ENCODE measurements around the gene TMEM135.

TMEM135 gene

DNA sequence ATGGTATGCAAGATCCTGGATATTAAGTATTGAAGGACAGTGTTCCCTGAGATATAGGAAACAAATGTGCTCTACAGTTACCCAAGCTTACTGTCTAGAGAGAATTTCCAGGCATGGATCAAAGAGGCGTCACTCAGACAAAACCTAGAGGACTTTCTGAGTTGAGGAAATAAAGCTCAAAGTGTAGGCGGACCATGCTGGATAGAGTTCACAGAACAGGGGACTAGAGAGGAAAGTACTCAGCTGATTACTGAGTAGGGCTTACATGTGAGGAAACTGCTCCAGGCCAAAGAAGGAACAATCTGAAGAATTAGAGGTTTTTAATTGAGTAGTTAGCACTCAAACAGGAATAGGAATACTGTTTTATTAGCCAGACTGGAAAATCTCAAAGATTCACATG, 193.3 kb downstream of the TMEM135 start:
- H3K79me2 ChIP-seq (ENCODE audit: control insufficient read depth, low read length), result no peaks in the 10 kb centered on the region
- H3K9me2 ChIP-seq (replicated peaks; ENCODE audit: control insufficient read depth, low read length), result no peaks in the 10 kb centered on the region
- no peak overlapping the region for H3K27ac ChIP-seq (ENCODE audit: low read depth, low read length)
- H3K27me3 ChIP-seq (ENCODE audit: control insufficient read depth, low read length), result no peaks in the 10 kb centered on the region
- H3K36me3 ChIP-seq (ENCODE audit: control insufficient read depth, low read length), result no peaks in the 10 kb centered on the region
- no peaks in the 10 kb centered on the region for H3K4me1 ChIP-seq (ENCODE audit: control insufficient read depth, low read length)
- H3K9me3 ChIP-seq (ENCODE audit: control insufficient read depth, insufficient read depth, low read length), result peaks cover 8% of the 10 kb centered on the region; the same call in 1 of the 2 replicates
- TF ChIP-seq, protein P1, sequence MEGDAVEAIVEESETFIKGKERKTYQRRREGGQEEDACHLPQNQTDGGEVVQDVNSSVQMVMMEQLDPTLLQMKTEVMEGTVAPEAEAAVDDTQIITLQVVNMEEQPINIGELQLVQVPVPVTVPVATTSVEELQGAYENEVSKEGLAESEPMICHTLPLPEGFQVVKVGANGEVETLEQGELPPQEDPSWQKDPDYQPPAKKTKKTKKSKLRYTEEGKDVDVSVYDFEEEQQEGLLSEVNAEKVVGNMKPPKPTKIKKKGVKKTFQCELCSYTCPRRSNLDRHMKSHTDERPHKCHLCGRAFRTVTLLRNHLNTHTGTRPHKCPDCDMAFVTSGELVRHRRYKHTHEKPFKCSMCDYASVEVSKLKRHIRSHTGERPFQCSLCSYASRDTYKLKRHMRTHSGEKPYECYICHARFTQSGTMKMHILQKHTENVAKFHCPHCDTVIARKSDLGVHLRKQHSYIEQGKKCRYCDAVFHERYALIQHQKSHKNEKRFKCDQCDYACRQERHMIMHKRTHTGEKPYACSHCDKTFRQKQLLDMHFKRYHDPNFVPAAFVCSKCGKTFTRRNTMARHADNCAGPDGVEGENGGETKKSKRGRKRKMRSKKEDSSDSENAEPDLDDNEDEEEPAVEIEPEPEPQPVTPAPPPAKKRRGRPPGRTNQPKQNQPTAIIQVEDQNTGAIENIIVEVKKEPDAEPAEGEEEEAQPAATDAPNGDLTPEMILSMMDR (IDR thresholded peaks at IDR 0.05; ENCODE audit: low read depth, low read length, poor library complexity, severe bottlenecking), result no peak
- no peak for TF ChIP-seq EZH2phosphoT487 (IDR thresholded peaks at IDR 0.05; ENCODE audit: borderline replicate concordance, low read length)
- H3K4me3 ChIP-seq (ENCODE audit: low read length), result no peak overlapping the region
- H3K4me2 ChIP-seq (ENCODE audit: low read length), result no peak overlapping the region
- H3F3A ChIP-seq (ENCODE audit: control insufficient read depth, insufficient read depth), result no peaks in the 10 kb centered on the region
- no peaks in the 10 kb centered on the region for H4K20me1 ChIP-seq (ENCODE audit: control insufficient read depth, insufficient read depth, low read depth, low read length)

DNA sequence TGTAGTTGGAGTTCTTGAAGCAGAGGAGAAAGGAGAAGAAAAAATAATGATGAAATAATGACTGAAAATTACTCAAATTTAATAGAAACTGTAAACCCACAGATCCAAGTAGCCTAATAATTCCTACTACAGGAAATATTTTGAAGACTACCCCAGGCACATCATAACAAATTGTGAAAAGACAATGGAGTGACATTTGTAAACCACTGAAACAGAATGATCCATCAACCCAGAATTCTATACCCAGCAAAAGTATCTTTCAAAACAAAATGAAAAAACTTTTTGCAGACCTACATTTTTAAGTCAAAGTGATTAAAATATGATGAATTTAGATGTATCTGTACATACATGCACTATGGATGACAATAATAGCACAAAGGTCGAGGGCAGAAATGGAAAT, 194.6 kb downstream of the TMEM135 start:
- Histone ChIP-seq H3K79me2 (ENCODE audit: control insufficient read depth, low read length) (no peaks in the 10 kb centered on the region), H3K9me3 (ENCODE audit: control insufficient read depth, insufficient read depth, low read length) (peaks cover 8% of the 10 kb centered on the region; the same call in 1 of the 2 replicates), H3K27me3 (ENCODE audit: control insufficient read depth, low read length) (no peaks in the 10 kb centered on the region), H3K27ac (ENCODE audit: low read depth, low read length) (no peak overlapping the region), H3K36me3 (ENCODE audit: control insufficient read depth, low read length) (no peaks in the 10 kb centered on the region; the same call in 1 of the 2 replicates), H3F3A (ENCODE audit: control insufficient read depth, insufficient read depth) (no peaks in the 10 kb centered on the region), H3K4me3 (ENCODE audit: low read length) (no peak overlapping the region), H4K20me1 (ENCODE audit: control insufficient read depth, insufficient read depth, low read depth, low read length) (no peaks in the 10 kb centered on the region), H3K9me2 (replicated peaks; ENCODE audit: control insufficient read depth, low read length) (no peaks in the 10 kb centered on the region), H3K4me2 (ENCODE audit: low read length) (no peak overlapping the region), H3K4me1 (ENCODE audit: control insufficient read depth, low read length) (no peaks in the 10 kb centered on the region)
- TF ChIP-seq, protein P1 (IDR thresholded peaks at IDR 0.05; ENCODE audit: low read depth, low read length, poor library complexity, severe bottlenecking), result no peak
- TF ChIP-seq EZH2phosphoT487 (IDR thresholded peaks at IDR 0.05; ENCODE audit: borderline replicate concordance, low read length), result no peak

DNA sequence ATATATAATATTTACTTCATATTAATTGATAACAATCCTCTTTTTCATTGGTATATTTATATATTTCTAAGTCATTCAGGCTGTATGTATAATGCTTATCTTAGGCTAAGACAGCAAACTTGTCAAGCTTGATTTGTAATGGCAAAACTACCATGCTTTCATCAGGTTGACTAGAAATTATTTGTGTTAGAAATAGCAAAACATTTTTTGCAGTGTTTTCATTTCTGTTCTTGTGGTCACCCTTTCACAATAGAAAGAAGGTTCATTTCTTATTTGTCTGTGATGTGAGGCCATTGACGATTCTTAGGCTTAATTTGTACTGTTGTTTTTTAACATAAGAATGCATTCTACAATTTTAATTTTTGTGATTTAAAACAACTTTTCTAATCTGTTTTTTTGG, 197.6 kb downstream of the TMEM135 start:
- Histone ChIP-seq H3K4me2 (ENCODE audit: low read length) (no peak overlapping the region), H4K20me1 (ENCODE audit: control insufficient read depth, insufficient read depth, low read depth, low read length) (no peaks in the 10 kb centered on the region), H3F3A (ENCODE audit: control insufficient read depth, insufficient read depth) (no peaks in the 10 kb centered on the region), H3K79me2 (ENCODE audit: control insufficient read depth, low read length) (no peaks in the 10 kb centered on the region), H3K27me3 (ENCODE audit: control insufficient read depth, low read length) (no peaks in the 10 kb centered on the region), H3K27ac (ENCODE audit: low read depth, low read length) (no peak overlapping the region), H3K4me3 (ENCODE audit: low read length) (no peak overlapping the region), H3K9me3 (ENCODE audit: control insufficient read depth, insufficient read depth, low read length) (peaks cover 8% of the 10 kb centered on the region; the same call in 1 of the 2 replicates), H3K4me1 (ENCODE audit: control insufficient read depth, low read length) (no peaks in the 10 kb centered on the region), H3K36me3 (ENCODE audit: control insufficient read depth, low read length) (no peaks in the 10 kb centered on the region; the same call in 1 of the 2 replicates), H3K9me2 (replicated peaks; ENCODE audit: control insufficient read depth, low read length) (no peaks in the 10 kb centered on the region)
- no peak for TF ChIP-seq EZH2phosphoT487 (IDR thresholded peaks at IDR 0.05; ENCODE audit: borderline replicate concordance, low read length)
- TF ChIP-seq, protein P1 (IDR thresholded peaks at IDR 0.05; ENCODE audit: low read depth, low read length, poor library complexity, severe bottlenecking), result no peak
